ENCODE results near the gene FBXW8.

Gene FBXW8

DNA sequence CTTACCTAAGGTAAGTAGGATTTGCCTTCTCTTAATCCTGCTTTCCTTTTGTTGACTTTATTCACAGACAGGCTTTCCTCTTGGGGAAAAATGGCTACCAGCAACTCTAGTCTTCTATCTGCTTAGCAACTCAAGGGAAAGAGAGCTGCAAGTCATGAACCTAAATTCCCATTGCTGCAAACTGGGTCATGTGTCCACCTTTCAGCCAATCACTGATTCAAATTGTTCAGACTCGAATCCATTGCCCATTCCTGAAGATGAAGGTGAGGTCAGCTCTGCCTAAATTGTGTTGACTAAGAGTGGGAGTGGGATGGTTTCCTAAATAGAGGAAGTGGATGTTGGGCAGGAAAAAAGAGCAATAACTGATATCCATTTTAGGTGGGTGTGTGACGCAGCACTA is 7.7 kb downstream of the FBXW8 start:
- TF ChIP-seq, protein P1, sequence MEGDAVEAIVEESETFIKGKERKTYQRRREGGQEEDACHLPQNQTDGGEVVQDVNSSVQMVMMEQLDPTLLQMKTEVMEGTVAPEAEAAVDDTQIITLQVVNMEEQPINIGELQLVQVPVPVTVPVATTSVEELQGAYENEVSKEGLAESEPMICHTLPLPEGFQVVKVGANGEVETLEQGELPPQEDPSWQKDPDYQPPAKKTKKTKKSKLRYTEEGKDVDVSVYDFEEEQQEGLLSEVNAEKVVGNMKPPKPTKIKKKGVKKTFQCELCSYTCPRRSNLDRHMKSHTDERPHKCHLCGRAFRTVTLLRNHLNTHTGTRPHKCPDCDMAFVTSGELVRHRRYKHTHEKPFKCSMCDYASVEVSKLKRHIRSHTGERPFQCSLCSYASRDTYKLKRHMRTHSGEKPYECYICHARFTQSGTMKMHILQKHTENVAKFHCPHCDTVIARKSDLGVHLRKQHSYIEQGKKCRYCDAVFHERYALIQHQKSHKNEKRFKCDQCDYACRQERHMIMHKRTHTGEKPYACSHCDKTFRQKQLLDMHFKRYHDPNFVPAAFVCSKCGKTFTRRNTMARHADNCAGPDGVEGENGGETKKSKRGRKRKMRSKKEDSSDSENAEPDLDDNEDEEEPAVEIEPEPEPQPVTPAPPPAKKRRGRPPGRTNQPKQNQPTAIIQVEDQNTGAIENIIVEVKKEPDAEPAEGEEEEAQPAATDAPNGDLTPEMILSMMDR (conservative IDR thresholded peaks at IDR 0.05): no peak
- TF ChIP-seq ZFX (IDR thresholded peaks at IDR 0.05): no peak
- peak overlapping the region; percentile 67; the same call in 1 of the 2 replicates for H3K27ac ChIP-seq

DNA sequence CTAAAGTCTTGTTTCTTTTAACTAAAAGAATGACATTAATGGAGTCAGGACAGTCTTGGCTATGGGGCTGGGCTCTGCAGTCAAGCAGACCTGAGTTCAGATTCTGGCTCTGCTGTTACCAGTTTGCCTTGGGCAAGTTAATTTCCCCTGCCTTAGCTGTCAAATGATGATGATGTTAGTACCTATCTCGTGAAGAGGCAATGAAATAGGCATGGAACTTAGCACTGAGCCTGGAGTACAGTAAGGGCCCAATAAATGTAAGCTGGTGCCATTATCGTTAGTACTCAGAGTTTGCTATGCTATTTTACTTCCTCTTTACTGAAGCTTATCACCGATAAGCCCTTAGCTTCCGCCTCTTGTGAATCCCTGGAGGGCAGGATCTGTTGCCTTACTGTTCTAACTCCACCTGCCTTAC is 8.5 kb downstream of the FBXW8 start:
- TF ChIP-seq, protein P1 (conservative IDR thresholded peaks at IDR 0.05): no peak
- TF ChIP-seq ZFX (IDR thresholded peaks at IDR 0.05): no peak
- peak overlapping the region; percentile 67; the same call in 1 of the 2 replicates for H3K27ac ChIP-seq

DNA sequence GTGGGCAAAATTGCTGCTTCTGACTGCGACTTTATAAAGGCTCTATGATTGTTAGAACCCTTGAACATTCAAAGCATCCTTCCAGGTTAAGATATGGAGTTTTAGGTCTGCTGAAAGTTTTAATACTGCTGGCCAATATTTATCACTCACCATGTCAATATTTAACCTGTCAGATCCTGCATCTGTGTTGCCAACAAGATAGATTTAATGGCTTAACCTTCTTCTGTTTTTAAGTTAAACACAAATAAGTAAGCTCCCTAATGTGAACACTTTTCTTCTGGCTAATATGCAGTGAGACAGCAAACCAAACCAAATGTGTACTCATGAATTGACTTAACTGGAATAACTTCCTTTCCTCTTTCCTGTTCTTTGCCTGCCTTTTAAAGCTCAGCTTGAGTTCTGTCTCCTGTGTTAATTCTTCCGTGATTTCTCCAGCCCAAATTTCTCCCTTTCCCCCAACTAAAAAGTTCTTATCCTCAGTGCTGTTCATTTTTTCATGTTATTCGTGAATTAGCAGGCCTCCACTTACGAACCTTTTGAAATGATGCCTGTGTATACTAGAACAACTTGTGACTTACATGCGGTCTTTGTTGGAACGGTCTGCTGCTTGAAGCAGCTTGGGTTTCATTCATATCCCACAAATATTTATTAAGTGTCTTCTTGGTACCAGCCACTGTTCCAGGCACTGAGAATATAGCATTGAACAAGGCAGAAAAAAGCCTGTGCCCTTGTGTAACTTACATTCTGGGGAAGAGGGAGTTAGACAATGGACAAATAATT is 9.1 kb downstream of the FBXW8 start:
- H3K27ac ChIP-seq: peak overlapping the region; percentile 67; the same call in 1 of the 2 replicates

DNA sequence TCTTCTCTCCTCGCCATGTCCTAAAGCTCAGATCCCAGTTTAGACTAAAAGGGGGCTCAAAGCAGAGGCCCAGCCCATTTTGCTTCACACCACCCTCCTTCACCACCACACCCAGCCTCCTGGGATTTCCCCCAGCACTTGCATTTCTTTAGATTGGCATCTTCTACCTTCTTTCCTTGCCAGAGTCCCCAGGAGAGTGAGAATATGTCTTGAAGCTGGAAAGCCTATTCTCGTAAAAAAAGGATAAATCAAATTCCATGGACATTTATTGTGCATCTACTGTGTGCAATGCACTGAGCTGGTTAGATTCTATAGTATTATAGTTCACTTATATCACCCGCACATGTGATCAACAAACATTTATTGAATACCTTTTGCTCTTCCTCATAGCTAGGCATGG is 10.2 kb downstream of the FBXW8 start:
- TF ChIP-seq, protein P1 (conservative IDR thresholded peaks at IDR 0.05): no peak
- TF ChIP-seq ZFX (IDR thresholded peaks at IDR 0.05): no peak
- peak overlapping the region; percentile 67 for H3K27ac ChIP-seq

More for the DNA sequence above, 9.1 kb downstream of the FBXW8 start:
- TF ChIP-seq ZFX (IDR thresholded peaks at IDR 0.05): no peak
- TF ChIP-seq, protein P1 (conservative IDR thresholded peaks at IDR 0.05): no peak

DNA sequence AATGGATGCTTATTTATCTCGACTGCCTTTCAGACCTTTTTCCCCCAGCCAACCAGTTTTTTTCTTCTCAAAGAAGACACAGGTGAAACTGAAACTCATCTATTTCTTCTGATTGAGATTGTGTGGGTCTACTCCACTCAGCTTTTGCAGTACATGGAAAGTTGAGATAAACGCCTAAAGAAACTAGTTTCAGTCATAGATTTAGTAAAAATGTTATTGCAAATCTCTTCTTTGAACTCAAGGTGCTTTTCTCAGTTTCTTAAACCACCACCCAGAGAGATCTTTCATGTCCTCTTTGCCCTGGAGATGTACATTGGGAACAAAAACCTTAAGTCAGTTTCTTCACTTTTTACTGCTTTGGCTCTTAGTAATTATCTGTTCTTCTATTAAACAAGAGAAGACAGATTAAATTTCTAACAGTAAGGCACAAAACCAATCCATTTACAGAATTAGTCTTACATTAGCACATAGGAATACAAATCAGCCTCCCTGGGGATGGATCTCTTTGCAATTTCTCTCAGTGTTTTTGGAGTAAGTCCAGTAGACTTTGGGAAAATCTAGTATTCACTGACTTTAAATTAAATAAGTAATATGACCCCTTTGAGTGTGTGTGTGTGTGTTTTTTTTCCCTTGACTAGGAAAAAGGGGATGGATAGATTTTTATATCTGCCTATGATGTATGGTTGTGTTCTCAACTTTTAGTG is 11.6 kb downstream of the FBXW8 start:
- no peak overlapping the region for H3K27ac ChIP-seq
- TF ChIP-seq ZFX (IDR thresholded peaks at IDR 0.05): no peak
- TF ChIP-seq, protein P1 (conservative IDR thresholded peaks at IDR 0.05): no peak

DNA sequence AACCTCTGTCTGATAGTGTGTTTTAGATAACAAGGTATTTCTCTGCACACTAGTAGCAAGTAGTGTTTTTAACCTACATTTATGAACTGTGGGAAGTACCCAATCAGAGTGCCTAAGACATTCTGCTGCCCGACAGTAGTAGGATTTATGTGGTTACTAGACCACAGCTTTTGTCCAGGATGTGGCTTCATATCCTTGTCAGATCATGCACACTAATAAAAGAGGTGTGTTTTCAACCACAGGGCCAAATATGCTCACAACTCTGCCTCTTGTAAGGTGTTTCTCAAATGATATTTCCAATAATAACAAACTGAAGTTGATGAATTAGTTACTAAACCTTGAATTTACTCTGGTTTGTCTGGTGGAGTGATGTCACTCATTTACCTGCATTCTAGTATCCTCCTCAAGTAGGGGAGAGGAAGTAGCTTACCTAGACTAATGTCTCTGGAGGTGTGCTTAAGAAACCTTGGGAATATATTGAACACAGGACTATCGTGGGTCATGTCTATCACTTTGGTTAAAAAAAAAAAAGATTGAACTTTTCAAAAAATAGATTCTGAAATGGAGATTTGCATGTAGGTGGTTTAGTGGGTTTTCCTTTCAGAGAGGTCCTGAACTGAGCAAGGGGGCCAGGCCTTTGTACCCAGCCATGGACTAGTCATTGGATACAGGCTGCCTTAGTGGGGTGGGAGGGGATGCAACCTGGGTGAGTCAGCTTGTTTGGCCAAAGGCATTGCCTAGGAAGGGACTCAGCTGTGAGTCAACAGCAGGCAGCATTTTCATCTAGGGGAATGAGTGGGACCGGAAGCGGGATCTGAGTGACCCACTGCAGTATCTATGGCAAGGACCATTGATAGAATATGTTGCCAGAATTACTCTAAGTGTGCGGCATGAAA is 14.1 kb downstream of the FBXW8 start:
- TF ChIP-seq, protein P1 (conservative IDR thresholded peaks at IDR 0.05): no peak
- TF ChIP-seq ZFX (IDR thresholded peaks at IDR 0.05): no peak
- H3K27ac ChIP-seq: peak overlapping the region; percentile 33
